Natural killer cell (primary cell): ENCODE data around the gene ATN1. TPM values are rescaled to one million over a fixed set of nuclear protein-coding genes. Genes with fewer than 3 reads are reported as not detected.

Experiments
- ATAC-seq, 3 donors: fragments of 150-1000 bp in 2 of 3; fragments of 200-7000 bp in 1 of 3; cut with Tn5 transposase; 1 replicate in 1 of 3; 2 replicates in 2 of 3; pipeline ENCODE4 v1.10.0; 2021; ENCODE audit warnings: mild to moderate bottlenecking in 2 of 3, moderate library complexity in 2 of 3
- DNase-seq, 2 donors: peaks; one replicate each; pipeline versions ENCODE4 v3.0.0 to v3.0.0-alpha.2; 2013 to 2021; ENCODE audit warnings: mixed read lengths in 1 of 2
- H3K27ac ChIP-seq: one replicate; pipeline ENCODE4 v1.5.1; 2013; ENCODE audit warnings: mild to moderate bottlenecking, low read length
- H3K27me3 ChIP-seq: one replicate; pipeline ENCODE4 v1.6.1; 2013; ENCODE audit warnings: low read length; ENCODE audit not compliant: control insufficient read depth, insufficient read depth
- H3K36me3 ChIP-seq: one replicate; pipeline ENCODE4 v1.6.1; 2013; ENCODE audit warnings: low read length; ENCODE audit not compliant: control insufficient read depth, insufficient read depth
- H3K4me1 ChIP-seq: one replicate; pipeline ENCODE4 v1.6.1; 2013; ENCODE audit warnings: low read length; ENCODE audit not compliant: control insufficient read depth, insufficient read depth
- H3K4me3 ChIP-seq: one replicate; pipeline ENCODE4 v1.5.1; 2013; ENCODE audit warnings: low read length
- H3K9me3 ChIP-seq: one replicate; pipeline ENCODE4 v1.6.1; 2013; ENCODE audit warnings: low read length; ENCODE audit not compliant: control insufficient read depth, insufficient read depth
- H3K27ac Mint-ChIP-seq, 2 donors: one replicate each; pipeline ENCODE4 v1.8.0; 2022; ENCODE audit warnings: mild to moderate bottlenecking in 2 of 2, mixed read lengths in 2 of 2, moderate library complexity in 1 of 2
- H3K27me3 Mint-ChIP-seq, 2 donors: one replicate each; pipeline ENCODE4 v1.8.0; 2022; ENCODE audit warnings: low read depth in 2 of 2, mixed read lengths in 2 of 2
- H3K36me3 Mint-ChIP-seq: one replicate; pipeline ENCODE4 v1.8.0; 2022; ENCODE audit warnings: mixed read lengths
- H3K4me1 Mint-ChIP-seq, 2 donors: one replicate each; pipeline ENCODE4 v1.8.0; 2022; ENCODE audit warnings: mixed read lengths in 2 of 2
- H3K4me3 Mint-ChIP-seq: one replicate; pipeline ENCODE4 v1.8.0; 2022; ENCODE audit warnings: mild to moderate bottlenecking, moderate library complexity, mixed read lengths
- H3K9me3 Mint-ChIP-seq, 2 donors: one replicate each; pipeline ENCODE4 v1.8.0; 2022; ENCODE audit warnings: mixed read lengths in 2 of 2
- WGBS: methylation state at CpG from one replicate; pipeline ENCODE4 v1.1.7; 2013; ENCODE audit warnings: missing lambda C conversion rate; ENCODE audit not compliant: insufficient coverage; 5-methylcytosine and 5-hydroxymethylcytosine counted together
- intact Hi-C: fragments of 100-400 bp; cut with micrococcal nuclease; formaldehyde crosslinking; loops from one replicate; pipeline ENCODE4 v1.14.2; 2022
- total RNA-seq, 4 donors: library from RNA; stranded (reverse); fragments of 120-200 nt in 1 of 4; gene quantifications; one replicate each; pipeline versions ENCODE4 v1.2.3 to v1.2.4, GENCODE V29; 2013 to 2022
- TF ChIP-seq, protein P1 (sequence below): fragments of 200-600 bp; IDR thresholded peaks from one replicate; pipeline ENCODE4 v1.8.0; 2022; ENCODE audit warnings: antibody characterized with exemption

ATN1 gene
- total RNA-seq, 3 donors from 2014 or later (not counting 1 experiment from before 2014, with no cell fraction given) = 29.3 to 34.0 (median 31.9) TPM

DNA sequence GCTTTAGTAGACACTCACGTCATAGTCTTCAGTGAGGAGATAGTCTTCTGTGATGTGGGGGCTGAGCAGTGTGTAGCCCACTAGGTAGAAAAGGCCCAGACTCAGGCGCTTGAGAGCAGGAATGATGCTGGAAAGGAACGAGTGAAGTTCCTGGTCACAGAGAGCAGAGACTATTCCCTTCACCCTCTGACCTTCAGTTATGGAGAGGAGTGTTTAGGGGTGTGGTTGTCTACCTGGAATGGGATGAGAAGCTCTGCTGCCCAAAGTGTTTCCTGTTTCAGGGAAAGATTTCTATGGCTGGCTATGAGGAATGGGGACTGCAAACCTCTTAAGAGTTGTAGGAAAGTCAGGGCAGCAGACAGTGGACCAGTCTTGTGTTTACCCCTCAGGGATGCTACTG, 51.7 kb downstream of the ATN1 start:
- no peaks in the 10 kb centered on the region for H3K9me3 Mint-ChIP-seq
- H3K27me3 ChIP-seq = no peaks in the 10 kb centered on the region
- peaks cover 8% of the 10 kb centered on the region for H3K36me3 Mint-ChIP-seq
- H3K27me3 Mint-ChIP-seq = no peaks in the 10 kb centered on the region
- DNase-seq (no peak), ATAC-seq (no peak)
- H3K27ac Mint-ChIP-seq = no peak overlapping the region
- intact Hi-C loops = no loop called here
- H3K9me3 ChIP-seq = no peaks in the 10 kb centered on the region
- no peak overlapping the region for H3K27ac ChIP-seq
- peaks cover 70% of the 10 kb centered on the region for H3K36me3 ChIP-seq
- no peak overlapping the region for H3K4me3 ChIP-seq
- no peak overlapping the region for H3K4me3 Mint-ChIP-seq
- TF ChIP-seq, protein P1, sequence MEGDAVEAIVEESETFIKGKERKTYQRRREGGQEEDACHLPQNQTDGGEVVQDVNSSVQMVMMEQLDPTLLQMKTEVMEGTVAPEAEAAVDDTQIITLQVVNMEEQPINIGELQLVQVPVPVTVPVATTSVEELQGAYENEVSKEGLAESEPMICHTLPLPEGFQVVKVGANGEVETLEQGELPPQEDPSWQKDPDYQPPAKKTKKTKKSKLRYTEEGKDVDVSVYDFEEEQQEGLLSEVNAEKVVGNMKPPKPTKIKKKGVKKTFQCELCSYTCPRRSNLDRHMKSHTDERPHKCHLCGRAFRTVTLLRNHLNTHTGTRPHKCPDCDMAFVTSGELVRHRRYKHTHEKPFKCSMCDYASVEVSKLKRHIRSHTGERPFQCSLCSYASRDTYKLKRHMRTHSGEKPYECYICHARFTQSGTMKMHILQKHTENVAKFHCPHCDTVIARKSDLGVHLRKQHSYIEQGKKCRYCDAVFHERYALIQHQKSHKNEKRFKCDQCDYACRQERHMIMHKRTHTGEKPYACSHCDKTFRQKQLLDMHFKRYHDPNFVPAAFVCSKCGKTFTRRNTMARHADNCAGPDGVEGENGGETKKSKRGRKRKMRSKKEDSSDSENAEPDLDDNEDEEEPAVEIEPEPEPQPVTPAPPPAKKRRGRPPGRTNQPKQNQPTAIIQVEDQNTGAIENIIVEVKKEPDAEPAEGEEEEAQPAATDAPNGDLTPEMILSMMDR = no peak
- H3K4me1 ChIP-seq = no peaks in the 10 kb centered on the region
- H3K4me1 Mint-ChIP-seq = peaks cover 5% of the 10 kb centered on the region in 2 donors
- WGBS = 98% methylated on average over 3 of the region's 3 CpGs

DNA sequence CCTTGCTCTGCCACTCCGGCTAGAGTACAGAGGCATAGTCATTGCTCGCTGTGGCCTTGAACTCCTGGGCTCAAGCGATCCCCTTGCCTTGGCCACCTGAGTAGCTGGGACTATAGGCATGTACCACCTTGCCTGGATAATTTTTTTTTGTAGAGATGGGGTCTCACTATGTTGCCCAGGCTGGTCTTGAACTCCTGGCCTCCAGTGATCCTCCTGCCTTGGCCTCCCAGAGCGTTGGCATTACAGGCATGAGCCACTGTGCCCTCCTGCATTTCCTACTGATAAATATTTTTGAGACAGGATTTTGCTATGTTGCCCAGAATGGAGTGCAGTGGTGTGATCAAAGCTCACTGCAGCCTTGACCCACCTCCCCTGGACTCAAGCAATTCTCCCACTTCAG, 52.3 kb downstream of the ATN1 start:
- H3K4me3 Mint-ChIP-seq = no peak overlapping the region
- Histone ChIP-seq H3K27me3 (no peaks in the 10 kb centered on the region), H3K4me3 (no peak overlapping the region), H3K4me1 (no peaks in the 10 kb centered on the region), H3K36me3 (peaks cover 64% of the 10 kb centered on the region), H3K9me3 (no peaks in the 10 kb centered on the region), H3K27ac (no peak overlapping the region)
- H3K36me3 Mint-ChIP-seq = peaks cover 8% of the 10 kb centered on the region
- no peak overlapping the region for H3K27ac Mint-ChIP-seq
- intact Hi-C loops = no loop called here
- no peaks in the 10 kb centered on the region for H3K9me3 Mint-ChIP-seq
- 100% methylated on average over 4 of the region's 4 CpGs for WGBS
- TF ChIP-seq, protein P1 = no peak
- no peaks in the 10 kb centered on the region for H3K27me3 Mint-ChIP-seq
- DNase-seq (no peak), ATAC-seq (no peak)
- peaks cover 5% of the 10 kb centered on the region in 2 donors for H3K4me1 Mint-ChIP-seq

DNA sequence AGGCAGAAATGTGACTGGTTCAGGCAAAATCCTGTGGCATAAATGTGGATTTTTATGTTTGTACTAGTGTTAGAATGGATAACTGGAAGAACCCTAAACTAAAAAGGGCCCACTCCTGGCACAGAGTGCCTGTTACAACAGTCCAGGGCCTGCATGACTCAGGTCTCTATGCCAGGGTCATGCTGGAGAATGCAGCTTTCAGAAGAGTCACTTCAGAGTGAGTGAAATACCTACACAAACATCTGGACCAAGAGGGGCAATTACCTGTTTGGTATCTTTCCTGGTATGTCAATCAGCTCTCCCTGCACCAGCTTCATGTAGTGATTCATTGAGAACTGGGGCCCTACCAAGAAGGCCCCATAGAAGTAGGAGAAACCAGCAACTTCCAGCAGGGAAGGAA, 53.0 kb downstream of the ATN1 start:
- Histone ChIP-seq H3K27ac (no peak overlapping the region), H3K4me1 (no peaks in the 10 kb centered on the region), H3K27me3 (no peaks in the 10 kb centered on the region), H3K9me3 (no peaks in the 10 kb centered on the region), H3K36me3 (peaks cover 58% of the 10 kb centered on the region), H3K4me3 (no peak overlapping the region)
- no peak for ATAC-seq
- H3K27me3 Mint-ChIP-seq = no peaks in the 10 kb centered on the region
- DNase-seq = no peak
- no peak overlapping the region for H3K4me3 Mint-ChIP-seq
- H3K36me3 Mint-ChIP-seq = peaks cover 1% of the 10 kb centered on the region
- H3K9me3 Mint-ChIP-seq = no peaks in the 10 kb centered on the region
- H3K4me1 Mint-ChIP-seq = peaks cover 5% of the 10 kb centered on the region in 2 donors
- intact Hi-C loops = no loop called here
- no peak overlapping the region for H3K27ac Mint-ChIP-seq
- TF ChIP-seq, protein P1 = no peak
